T follicular helper cell (primary cell): ENCODE measurements around the gene NID1.

Experiments used
- DNase-seq: peaks from one replicate; pipeline ENCODE4 v3.0.0-alpha.2; 2020; ENCODE audit warnings: low read depth
- total RNA-seq, 2 experiments: gene quantifications; one replicate each; lab custom pipeline; 2026; lab: John Stamatoyannopoulos, UW

Gene NID1, protein sequence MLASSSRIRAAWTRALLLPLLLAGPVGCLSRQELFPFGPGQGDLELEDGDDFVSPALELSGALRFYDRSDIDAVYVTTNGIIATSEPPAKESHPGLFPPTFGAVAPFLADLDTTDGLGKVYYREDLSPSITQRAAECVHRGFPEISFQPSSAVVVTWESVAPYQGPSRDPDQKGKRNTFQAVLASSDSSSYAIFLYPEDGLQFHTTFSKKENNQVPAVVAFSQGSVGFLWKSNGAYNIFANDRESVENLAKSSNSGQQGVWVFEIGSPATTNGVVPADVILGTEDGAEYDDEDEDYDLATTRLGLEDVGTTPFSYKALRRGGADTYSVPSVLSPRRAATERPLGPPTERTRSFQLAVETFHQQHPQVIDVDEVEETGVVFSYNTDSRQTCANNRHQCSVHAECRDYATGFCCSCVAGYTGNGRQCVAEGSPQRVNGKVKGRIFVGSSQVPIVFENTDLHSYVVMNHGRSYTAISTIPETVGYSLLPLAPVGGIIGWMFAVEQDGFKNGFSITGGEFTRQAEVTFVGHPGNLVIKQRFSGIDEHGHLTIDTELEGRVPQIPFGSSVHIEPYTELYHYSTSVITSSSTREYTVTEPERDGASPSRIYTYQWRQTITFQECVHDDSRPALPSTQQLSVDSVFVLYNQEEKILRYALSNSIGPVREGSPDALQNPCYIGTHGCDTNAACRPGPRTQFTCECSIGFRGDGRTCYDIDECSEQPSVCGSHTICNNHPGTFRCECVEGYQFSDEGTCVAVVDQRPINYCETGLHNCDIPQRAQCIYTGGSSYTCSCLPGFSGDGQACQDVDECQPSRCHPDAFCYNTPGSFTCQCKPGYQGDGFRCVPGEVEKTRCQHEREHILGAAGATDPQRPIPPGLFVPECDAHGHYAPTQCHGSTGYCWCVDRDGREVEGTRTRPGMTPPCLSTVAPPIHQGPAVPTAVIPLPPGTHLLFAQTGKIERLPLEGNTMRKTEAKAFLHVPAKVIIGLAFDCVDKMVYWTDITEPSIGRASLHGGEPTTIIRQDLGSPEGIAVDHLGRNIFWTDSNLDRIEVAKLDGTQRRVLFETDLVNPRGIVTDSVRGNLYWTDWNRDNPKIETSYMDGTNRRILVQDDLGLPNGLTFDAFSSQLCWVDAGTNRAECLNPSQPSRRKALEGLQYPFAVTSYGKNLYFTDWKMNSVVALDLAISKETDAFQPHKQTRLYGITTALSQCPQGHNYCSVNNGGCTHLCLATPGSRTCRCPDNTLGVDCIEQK
- 0.61 to 0.90 reads per million in 2 experiments for total RNA-seq

DNA sequence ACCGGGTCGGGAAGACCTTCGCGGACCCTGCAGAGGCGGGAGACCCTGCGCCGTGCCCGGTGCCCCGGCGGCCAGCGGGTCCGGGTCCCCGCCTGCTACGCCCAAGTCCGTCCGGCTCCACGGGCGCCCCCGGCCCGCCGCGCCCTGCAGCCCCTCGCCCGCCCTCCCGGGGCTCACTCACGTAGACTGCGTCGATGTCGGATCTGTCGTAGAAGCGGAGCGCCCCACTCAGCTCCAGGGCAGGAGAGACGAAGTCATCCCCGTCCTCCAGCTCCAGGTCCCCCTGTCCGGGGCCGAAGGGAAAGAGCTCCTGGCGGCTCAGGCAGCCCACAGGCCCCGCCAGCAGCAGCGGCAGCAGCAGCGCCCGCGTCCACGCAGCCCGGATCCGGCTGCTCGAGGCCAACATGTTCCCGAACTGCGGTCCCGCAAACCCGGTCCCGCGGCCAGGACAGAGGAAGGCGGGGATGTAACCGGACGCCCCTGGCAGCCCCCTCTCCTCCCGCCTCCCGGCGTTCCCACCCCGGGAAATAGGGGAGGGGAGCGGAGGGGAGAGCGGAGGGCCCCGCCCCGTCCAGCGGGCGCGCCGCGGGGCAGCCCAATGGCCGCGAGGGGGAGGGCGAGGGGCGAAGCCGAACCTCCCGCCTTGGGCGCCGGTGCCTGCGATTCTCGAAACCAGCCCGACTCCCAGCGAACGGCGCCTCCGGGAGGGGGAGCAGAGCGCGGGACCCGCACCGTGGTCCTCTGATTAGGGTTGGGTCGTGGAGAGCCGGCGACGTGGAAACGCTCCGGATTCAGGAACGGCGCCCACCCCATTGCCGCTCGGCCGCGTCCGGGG lies at the start of gene NID1:
TSS of gene NID1 (minus strand) at position 417 of the 835 bp plus-strand sequence. CDS start at position 406, 11 bp downstream.
- no peak for DNase-seq

DNA sequence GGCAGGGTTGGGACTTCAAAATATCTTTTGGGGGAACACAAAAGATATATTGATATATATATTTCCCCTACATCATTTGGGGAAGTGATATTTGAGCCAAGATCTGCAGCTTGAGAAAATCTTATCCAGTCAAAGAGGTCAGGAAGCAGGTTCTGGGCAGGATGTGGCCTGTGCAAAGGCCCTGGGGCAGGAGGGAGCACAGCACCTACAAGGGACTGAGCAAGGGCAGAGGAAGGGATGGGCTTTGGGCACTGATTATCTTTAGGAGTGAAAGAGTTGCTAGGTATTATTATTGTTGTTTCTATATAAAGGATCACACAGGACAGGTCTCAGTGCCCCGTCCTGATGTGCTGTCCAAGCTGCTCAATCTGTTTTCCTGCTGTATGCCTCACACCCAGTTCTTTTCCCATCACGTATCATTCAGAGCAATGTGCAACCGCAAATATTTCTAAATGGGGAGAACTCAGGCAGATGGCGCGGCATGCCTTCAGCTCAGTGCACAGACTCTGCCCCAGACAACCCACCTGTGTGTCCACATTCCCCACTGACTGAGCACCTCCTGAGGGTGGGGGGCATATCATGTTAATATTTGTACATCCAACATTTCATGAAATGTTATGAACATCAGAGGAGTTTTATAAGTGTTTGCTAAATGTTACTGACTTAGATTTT lies 49.3 kb upstream of the NID1 start:
- DNase-seq: no peak

DNA sequence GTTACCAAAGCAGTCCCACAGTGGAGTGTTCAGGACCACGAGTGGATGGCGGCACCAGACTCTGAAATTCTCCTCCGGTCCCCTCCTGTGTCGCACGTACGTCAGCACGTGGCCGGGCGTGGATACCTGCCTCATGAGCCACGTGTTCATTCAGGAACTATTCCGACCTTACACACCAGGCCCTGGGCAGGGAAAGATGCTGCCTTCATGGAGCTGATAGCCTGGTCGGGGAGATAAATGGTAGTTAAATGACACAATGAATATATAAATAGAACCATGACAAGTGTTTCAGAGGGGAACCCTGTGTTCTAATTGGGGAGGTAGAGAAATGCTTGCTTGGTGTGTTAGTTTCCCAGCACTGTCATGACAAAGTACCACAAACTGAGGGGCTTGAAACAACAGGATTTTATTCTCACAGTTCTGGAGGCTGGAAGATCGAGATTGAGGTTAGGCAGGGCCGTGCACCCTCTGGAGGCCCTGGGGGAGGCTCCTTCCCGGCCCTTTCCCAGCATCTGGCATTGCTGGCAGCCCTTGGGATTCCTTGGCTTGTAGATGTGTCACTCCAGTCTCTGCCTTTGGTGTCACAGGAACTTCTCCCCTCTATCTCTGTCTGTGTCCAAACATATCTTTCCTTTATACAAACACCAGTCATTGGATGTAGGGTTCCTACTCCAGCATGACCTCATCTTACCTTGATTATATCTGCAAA lies 48.6 kb upstream of the NID1 start:
- no peak for DNase-seq

DNA sequence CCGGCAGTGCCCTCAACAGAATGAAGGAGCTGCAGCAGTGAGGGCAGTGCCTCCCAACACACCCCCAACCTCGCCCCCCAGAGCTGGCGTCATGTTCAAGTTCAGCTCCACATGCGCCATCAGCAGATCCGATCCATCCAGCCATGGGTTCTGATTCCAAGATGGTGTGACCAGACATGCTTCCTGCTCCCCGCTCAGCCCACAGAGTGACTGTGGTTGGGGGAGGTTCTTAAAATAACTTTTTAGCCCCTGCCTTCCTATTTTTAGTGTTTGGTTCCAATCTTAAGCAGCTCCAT lies 47.4 kb upstream of the NID1 start:
- no peak for DNase-seq

DNA sequence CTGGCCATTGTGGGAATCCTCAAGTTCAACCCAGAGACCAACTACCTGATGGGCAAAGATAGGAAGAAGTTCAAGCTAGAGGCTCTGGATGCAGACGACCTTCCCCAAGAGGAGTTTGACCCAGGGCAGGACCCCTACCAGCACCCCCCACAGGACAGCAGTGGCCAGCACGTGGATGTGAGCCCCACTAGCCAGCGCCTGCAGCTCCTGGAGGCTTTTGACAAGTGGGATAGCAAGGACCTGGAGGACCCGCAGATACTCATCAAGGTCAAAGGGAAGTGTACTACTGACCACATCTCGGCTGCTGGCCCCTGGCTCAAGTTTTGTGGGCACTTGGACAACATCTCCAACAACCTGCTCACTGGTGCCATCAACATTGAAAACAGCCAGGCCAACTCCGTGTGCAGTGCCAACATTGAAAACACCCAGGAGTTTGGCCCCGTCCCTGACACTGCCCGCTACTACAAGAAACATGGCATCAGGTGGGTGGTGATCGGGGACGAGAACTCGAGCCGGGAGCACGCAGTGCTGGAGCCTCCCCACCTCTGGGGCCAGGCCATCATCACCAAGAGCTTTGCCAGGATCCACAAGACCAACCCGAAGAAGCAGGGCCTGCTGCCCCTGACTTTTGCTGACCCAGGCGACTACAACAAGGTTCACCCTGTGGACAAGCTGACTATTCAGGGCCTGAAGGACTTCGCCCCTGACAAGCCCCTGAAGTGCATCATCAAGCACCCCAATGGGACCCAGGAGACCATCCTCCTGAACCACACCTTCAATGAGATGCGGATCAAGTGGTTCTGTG lies 46.8 kb upstream of the NID1 start:
- DNase-seq: no peak

DNA sequence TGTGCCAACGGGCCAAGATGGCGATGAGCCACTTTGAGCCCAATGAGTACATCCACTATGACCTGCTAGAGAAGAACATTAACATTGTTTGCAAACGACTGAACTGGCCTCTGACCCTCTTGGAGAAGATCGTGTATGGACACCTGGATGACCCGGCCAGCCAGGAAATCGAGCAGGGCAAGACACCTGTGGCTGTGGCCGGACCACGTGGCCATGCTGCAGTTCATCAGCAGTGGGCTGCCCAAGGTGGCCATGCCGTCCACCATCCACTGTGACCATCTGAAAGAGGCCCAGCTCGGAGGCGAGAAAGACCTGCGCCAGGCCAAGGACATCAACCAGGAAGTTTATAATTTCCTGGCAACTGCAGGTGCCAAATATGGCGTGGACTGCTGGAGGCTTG lies 45.2 kb upstream of the NID1 start:
- no peak for DNase-seq

DNA sequence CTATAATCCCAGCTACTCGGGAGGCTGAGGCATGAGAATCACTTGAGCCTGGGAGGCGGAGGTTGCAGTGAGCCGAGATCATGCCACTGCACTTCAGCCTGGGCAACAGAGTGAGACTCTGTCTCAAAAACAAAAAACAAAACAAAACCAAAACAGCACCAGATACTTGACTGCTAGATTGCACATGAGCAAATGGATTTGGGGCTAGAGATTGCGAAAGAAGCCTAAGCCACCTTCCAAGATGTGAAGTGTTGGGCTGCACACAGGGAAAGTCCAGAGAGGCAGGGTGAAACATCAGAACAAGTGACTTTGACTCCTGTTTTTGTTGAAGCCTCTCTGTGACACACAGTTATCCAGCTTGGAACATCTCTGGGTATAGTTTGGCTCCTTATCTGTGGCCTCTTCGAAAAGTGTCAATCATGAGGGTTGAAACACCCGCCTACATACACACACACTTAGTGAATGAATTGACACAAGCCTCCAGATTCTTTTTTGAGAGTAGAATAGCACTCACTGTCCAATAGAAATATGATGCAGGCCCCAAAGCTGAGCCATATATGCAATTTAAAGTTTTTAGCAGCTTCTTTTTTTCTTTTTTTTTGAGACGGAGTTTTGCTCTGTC lies 43.2 kb upstream of the NID1 start:
- no peak for DNase-seq

DNA sequence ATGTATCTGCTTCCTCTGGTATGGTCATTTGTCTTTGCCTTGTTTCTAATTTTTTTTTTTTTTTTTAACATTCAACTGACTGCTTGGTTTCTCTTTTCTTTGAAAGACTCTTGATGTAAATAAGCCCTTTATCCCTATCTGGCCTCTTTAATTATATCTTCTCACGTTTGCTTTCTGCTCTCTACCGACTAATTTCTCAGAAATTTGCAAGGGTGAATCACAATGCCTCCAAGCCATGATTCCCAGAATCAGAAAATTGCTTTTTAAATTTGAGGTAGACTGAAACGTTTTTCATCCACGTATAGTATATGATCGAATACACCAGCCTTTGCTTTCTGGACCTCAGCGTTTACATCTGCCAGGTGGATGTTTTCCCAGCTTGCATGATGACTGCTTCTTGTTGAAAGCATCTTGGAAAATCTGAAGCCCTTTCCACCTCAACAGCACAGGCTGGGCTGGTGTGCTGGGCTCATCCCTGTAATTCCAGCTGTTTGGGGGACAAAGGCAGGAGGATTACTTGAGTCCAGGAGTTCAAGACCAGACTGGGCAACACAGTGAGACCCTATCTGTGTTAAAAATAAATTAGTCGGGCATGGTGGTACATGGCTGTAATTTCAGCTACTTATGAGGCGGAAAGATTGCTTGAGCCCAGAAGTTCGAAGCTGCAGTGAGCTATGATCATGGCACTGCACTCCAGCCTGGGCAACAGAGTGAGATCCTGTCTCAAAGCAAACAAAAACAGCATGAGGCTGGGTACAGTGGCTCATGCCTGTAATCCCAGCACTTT lies 42.4 kb upstream of the NID1 start:
- DNase-seq: no peak

DNA sequence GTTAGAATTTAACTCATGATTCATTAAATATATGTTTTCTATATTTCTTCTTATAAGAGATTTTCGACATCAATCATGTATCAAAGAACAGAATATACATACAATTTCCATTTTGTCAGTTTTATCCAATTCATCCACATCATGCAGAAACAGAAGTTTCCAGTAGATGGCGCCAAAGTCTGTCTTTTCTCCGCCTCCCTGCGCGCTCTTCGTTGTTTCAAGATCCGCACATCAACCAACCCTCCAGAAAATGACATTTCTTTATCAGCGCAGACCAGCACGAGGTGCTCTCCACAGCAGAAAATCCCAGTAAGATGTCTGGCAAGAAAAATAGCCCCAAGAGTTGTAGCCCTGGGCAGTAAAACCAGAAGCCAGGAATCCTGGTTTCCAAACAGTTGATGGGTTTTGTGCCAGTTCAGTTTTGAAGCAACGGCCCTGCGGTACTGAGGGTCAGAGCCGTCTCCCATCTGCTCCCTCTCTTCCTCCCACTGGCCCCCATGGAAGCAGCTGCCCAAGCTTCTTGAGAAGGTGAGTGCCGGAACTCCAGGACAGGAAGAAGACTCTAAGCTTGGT lies 38.8 kb upstream of the NID1 start:
- peak; percentile 33 for DNase-seq

DNA sequence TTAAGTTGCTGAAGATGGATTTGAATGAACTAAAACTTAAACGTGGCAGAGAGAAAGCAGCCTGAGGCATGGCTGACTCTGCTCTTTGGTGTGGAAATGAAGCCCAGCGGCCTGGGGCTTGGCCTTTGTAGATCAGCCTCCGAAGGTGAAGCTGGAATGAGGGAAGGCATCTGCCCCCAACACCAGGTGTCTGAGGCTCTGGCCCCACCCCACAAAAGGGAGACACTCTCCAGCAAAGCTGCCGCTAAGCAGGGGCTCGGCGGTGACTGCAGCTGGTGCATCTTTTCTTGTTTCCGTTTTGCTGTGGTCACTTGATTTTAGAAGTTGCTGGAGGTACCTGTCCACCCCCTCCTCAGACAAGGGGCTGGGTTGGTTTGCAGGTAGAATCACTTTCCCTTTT lies 38.2 kb upstream of the NID1 start:
- no peak for DNase-seq

DNA sequence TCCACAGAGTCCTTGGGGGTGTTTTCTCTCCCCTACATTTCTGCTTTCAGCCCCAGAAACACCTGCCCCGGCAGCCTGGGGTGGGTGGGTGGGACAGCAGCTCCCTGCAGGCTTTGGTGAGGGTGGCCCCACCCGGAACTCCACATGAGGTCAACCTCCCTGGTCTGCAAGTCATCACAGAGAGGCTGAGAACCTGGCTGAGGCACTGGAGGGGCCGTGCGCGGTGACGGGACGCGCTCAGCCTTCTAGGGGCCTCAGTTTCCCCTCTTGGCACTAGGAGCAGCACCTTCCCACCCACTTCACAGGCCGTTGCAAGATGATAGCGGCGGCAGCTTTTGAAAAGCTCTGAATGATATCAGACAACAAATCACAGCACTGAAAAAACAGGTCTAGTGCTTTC lies 37.7 kb upstream of the NID1 start:
- DNase-seq: no peak

DNA sequence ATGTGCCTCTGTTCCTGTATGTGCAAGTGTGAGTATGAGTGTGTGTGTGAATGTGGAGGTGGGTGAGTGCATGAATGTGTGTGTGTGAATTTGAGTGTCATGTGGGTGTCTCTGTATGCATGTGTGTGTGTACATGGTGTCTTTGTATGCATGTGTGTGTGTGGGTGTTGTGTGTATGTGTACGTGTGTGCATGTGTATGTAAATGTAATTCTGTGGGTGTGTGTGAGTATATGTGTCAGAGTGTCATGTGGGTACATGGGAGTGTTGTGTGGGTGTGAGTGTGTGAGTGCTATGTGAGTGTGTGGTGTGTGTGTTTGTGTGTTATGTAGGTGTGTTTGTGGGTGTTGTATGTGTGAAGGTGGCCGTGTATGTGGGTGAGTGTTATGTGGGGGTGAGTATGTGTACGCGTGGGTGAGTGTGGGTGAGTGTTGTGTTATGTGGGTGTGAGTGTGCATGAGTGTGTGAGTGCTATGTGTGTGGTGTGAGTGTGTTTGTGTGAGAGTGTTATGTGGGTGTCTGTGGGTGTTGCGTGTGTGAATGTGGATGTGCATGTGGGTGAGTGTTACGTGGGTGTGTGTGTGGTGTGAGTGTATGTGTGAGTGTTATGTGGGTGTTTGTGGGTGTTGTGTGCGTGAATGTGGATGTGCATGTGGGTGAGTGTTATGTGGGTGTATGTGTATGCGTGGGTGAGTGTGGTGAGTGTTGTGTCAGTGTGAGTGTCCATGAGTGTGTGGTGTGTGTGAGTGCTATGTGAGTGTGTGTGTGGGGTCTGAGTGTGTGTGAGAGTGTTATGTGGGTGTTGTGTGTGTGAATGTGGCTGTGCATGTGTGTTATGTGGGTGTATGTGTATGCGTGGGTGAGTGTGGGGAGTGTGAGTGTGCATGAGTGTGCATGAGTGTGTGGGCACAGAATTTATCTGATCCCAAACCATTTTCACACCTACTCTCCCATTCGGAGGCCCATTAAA lies 36.6 kb upstream of the NID1 start:
- no peak for DNase-seq

DNA sequence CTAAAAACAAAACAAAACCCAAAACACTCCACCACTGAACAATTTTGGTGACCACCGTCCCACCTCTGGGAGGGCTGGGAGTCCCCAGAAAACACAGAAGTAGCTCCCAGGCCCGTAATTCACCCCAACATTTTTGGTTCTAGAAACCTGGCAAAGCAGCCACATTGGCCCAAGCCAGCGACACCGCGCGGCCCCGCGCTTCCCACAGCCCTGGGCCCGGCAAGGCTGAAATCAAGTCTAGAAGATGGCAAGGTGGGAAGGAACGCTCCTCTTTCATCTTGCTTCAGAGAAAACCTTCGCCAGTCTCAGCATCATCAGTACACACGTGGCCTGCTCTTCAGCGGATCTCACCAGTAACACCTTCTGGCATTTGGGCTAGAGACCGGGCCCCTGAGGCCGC lies 35.9 kb upstream of the NID1 start:
- DNase-seq: no peak

DNA sequence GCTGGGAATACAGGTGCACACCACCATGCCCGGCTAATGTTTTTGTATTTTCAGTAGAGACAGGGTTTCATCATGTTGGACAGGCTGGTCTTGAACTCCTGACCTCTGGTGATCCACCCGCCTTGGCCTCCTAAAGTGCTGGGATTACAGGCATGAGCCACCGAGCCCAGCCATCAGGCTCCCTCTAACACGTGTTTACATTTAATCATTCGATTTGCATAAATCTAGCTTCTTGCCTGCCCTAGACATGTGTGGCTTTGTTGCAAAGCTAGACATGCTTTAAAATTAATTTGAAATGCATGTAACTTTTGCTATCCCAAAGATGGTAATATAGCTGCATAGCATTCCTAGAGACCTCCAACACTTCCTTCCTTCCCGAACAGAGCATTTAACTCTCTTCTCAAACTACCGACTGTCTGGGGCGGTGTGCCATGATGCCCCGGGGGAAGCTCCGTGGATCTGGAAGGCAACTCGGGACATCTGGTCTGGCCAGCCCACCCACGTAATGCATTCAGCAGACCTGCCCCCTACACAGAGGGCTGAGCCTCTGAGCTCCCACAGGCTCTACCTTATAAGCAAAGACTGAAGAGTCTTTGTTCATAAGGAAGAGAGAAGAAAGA lies 34.6 kb upstream of the NID1 start:
- no peak for DNase-seq

DNA sequence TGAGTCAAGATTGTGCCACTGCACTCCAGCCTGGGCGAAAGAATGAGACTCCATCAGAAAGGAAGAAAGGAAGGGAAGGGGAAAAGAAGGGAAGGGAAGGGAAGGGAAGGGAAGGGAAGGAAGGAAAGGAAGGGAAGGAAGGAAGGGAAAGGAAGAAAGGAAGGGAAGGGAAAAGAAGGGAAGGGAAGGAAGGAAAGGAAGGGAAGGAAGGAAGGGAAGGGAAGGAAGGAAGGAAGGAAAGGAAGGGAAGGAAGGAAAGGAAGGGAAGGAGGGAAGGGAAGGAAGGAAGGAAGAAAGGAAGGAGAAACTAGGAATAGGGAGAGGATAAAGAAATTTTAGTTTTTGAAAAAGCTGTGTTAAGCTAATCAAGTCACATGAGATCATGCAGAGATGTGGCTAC lies 33.4 kb upstream of the NID1 start:
- DNase-seq: no peak
